K562 (cell line): ENCODE data around the gene HSF5. TPM values are rescaled to one million over a fixed set of nuclear protein-coding genes. Genes with fewer than 3 reads are reported as not detected.
A peak's percentile ranks its signal among the peaks of the same experiment; 100 is the strongest.

ENCODE experiments used
- CCNT2 ChIP-seq: IDR thresholded peaks from 2 replicates; pipeline ENCODE4 v1.6.1; 2011; ENCODE audit warnings: borderline replicate concordance, low read depth, mild to moderate bottlenecking, moderate library complexity, mixed read lengths, low read length; ENCODE audit not compliant: insufficient read length; ENCODE audit errors: extremely low read depth
- ILF3 ChIP-seq: fragments of 450-650 bp; IDR thresholded peaks from 2 replicates; pipeline ENCODE4 v1.6.1; 2018; ENCODE audit warnings: antibody characterized with exemption, mild to moderate bottlenecking, moderate library complexity, borderline replicate concordance
- KAT8 ChIP-seq: fragments of 450-650 bp; IDR thresholded peaks from 2 replicates; pipeline ENCODE4 v1.6.1; 2016; ENCODE audit warnings: low read depth, mild to moderate bottlenecking
- MEF2D ChIP-seq: conservative IDR thresholded peaks from 2 replicates; pipeline ENCODE4 v1.6.1; 2016; ENCODE audit warnings: low read depth, missing genetic modification characterization, missing compliant biosample characterization
- NELFE ChIP-seq: IDR thresholded peaks from 2 replicates; pipeline ENCODE4 v1.6.1; 2011; ENCODE audit warnings: mild to moderate bottlenecking; ENCODE audit not compliant: insufficient read depth, insufficient read length
- ZNF311 ChIP-seq: fragments of 250-450 bp; sonication (Bioruptor Pico); IDR thresholded peaks from 2 replicates; pipeline ENCODE4 v1.4.0; 2020; ENCODE audit warnings: mild to moderate bottlenecking, moderate library complexity
- ZNF407 ChIP-seq: fragments of 450-650 bp; IDR thresholded peaks from 2 replicates; pipeline ENCODE4 v1.6.1; 2016; ENCODE audit warnings: low read depth
- ZNF436 ChIP-seq: fragments of 250-450, 450-650 bp; sonication (Bioruptor Pico); formaldehyde crosslinking; IDR thresholded peaks from 2 replicates; pipeline ENCODE4 v1.7.0; 2020; ENCODE audit warnings: mild to moderate bottlenecking
- ZNF584 ChIP-seq: fragments of 200-800 bp; sonication (Bioruptor generic); IDR thresholded peaks from 2 replicates; pipeline ENCODE4 v1.6.1; 2016; ENCODE audit warnings: low read depth, mild to moderate bottlenecking, missing genetic modification characterization, missing compliant biosample characterization
- ZNF592 ChIP-seq: fragments of 450-650 bp; IDR thresholded peaks from 2 replicates; pipeline ENCODE4 v1.6.1; 2017; ENCODE audit warnings: antibody characterized with exemption, mild to moderate bottlenecking
- polyA plus RNA-seq, 8 experiments: library from polyadenylated mRNA; depleted of rRNA in 4 of 8; stranded (reverse) in 5 of 8; unstranded in 3 of 8; fragments of >200 nt; fragmentation: Nextera tagmentation in 2 of 8; fragmentation: Illumina TruSeq in 1 of 8; extraction: Ambion mirVana in 2 of 8; extraction: Trizol in 1 of 8; gene quantifications; 2 replicates each; pipeline versions ENCODE4 v1.2.1 to v1.2.3, GENCODE V29; 2011 to 2014; ENCODE audit warnings: inconsistent platforms in 1 of 8, missing spikeins in 1 of 8
- total RNA-seq, 7 experiments: library from RNA; depleted of rRNA in 6 of 7; stranded (reverse); fragments of >200 nt in 6 of 7; fragmentation: Illumina TruSeq in 2 of 7; extraction: Trizol in 2 of 7; gene quantifications; 2 replicates each; pipeline versions ENCODE4 v1.2.1 to v1.2.3, GENCODE V29; 2011 to 2021; ENCODE audit warnings: low replicate concordance in 1 of 7

Gene HSF5
- total and polyA plus RNA-seq, 9 of the 15 experiments (the other 6 are each of a cell fraction or from before 2014, with no cell fraction given) = 0.04 TPM; not detected in 8

- TF ChIP-seq ZNF592 = peak; percentile 61; the same call in 1 of the 2 replicates
- no peak for TF ChIP-seq MEF2D (tag)
- TF ChIP-seq KAT8 = peak; percentile 66; the same call in 1 of the 2 replicates
- TF ChIP-seq ZNF584 (CRISPR knock-in tag) = no peak
- no peak for TF ChIP-seq CCNT2
- no peak for TF ChIP-seq ZNF436
- no peak for TF ChIP-seq ZNF407
- no peak for TF ChIP-seq NELFE
- TF ChIP-seq ZNF311 (CRISPR knock-in tag) = no peak
- no peak for TF ChIP-seq ILF3
Measured at GRCh38 chr17:58414596-58414997, 73.6 kb downstream of the HSF5 start (continued).
